ENCODE measurements around the gene KIF16B. TPM values are rescaled to one million over a fixed set of nuclear protein-coding genes. Genes with fewer than 3 reads are reported as not detected.

Gene KIF16B
- total and polyA plus RNA-seq, 2 donors (not counting 3 experiments of a cell fraction or from before 2014, with no cell fraction given) = 2.9 to 8.8 TPM

GRCh38 chr20:16353417-16353781, 219.8 kb downstream of the KIF16B start:
- H3K79me2 ChIP-seq (ENCODE audit: control insufficient read depth, insufficient read depth, low read length) = no peaks in the 10 kb centered on the region
- intact Hi-C loops (cut with micrococcal nuclease) (no loop called here), dilution Hi-C loops (cut with MboI; ENCODE audit: extremely low pct_ligation_motif_present, low sequenced_read_pairs) (no loop called here)
- no peak overlapping the region for H3K27ac ChIP-seq (ENCODE audit: insufficient read depth, low read depth, low read length)
- no peaks in the 10 kb centered on the region for H3K4me1 ChIP-seq (ENCODE audit: control insufficient read depth, extremely low read depth, insufficient read depth, low read length)
- H3K4me2 ChIP-seq (ENCODE audit: insufficient read depth, low read length) = no peak overlapping the region
- no TSS peak for BruUV-seq (replicated peaks)
- DNase-seq (ENCODE audit: low read depth, low spot score) (no peak), FAIRE-seq (no peak)
- TF ChIP-seq MAX (IDR thresholded peaks at IDR 0.05; ENCODE audit: insufficient read depth, insufficient read length) (no peak), CTCF (IDR thresholded peaks at IDR 0.05; ENCODE audit: extremely low read depth in 1 of 2, insufficient read depth in 1 of 2, low read depth in 1 of 2, low read length in 2 of 2) (no peak), EZH2 (IDR thresholded peaks at IDR 0.05; ENCODE audit: borderline replicate concordance, low read depth, low read length, severe bottlenecking) (no peak), MYC (IDR thresholded peaks at IDR 0.05; ENCODE audit: low read depth, low read length) (no peak), GATA2 (IDR thresholded peaks at IDR 0.05; ENCODE audit: insufficient read depth, insufficient read length, low read depth, low read length) (no peak), POLR2A (IDR thresholded peaks at IDR 0.05; ENCODE audit: low read depth, low read length) (no peak), FOS (IDR thresholded peaks at IDR 0.05; ENCODE audit: borderline replicate concordance, insufficient read depth, low read length) (no peak), JUN (IDR thresholded peaks at IDR 0.05; ENCODE audit: borderline replicate concordance, insufficient read depth, insufficient read length, low read depth) (no peak), POLR2AphosphoS5 (IDR thresholded peaks at IDR 0.05; ENCODE audit: insufficient read depth, low read depth, low read length) (no peak)
- H4K20me1 ChIP-seq (replicated peaks; ENCODE audit: control insufficient read depth, extremely low read depth, insufficient read depth, low read length) = no peaks in the 10 kb centered on the region
- H3K9me1 ChIP-seq (replicated peaks; ENCODE audit: control insufficient read depth, extremely low read depth, insufficient read depth, low read length) = no peaks in the 10 kb centered on the region
- H3K4me3 ChIP-seq (replicated peaks in 1 of 3; ENCODE audit: insufficient read depth in 1 of 3, low read depth in 1 of 3, low read length in 3 of 3) = no peak overlapping the region
- no peak overlapping the region for H3K9ac ChIP-seq (replicated peaks; ENCODE audit: extremely low read depth, insufficient read depth, low read length)
- H3K27me3 ChIP-seq (ENCODE audit: control insufficient read depth in 2 of 2, insufficient read depth in 2 of 2, low read length in 2 of 2) = no peaks in the 10 kb centered on the region
- POLR2A ChIA-PET = no interaction called here
- CTCF ChIA-PET = no interaction called here
- no peaks in the 10 kb centered on the region for H3K36me3 ChIP-seq (ENCODE audit: control insufficient read depth in 2 of 2, extremely low read depth in 1 of 2, insufficient read depth in 2 of 2, low read length in 2 of 2)
- no peak overlapping the region for H2AFZ ChIP-seq (ENCODE audit: low read depth, low read length)
- no peaks in the 10 kb centered on the region for H3K9me3 ChIP-seq (replicated peaks; ENCODE audit: control insufficient read depth, insufficient read depth, low read length)
